Large intestine (tissue), 3 donors: ENCODE data around the gene ERVK3-1. TPM values are rescaled to one million over a fixed set of nuclear protein-coding genes. Genes with fewer than 3 reads are reported as not detected.
A peak's percentile ranks its signal among the peaks of the same experiment; 100 is the strongest.

ENCODE experiments used
- DNase-seq, 2 donors: peaks; one replicate each; pipeline versions ENCODE4 v3.0.0 to v3.0.0-alpha.2; 2013
- H3K27ac ChIP-seq: one replicate; pipeline ENCODE4 v1.5.1; 2013; ENCODE audit warnings: low read length
- H3K27me3 ChIP-seq: 2 replicates; pipeline ENCODE4 v1.6.1; 2013; ENCODE audit warnings: low read length; ENCODE audit not compliant: control insufficient read depth, insufficient read depth
- H3K36me3 ChIP-seq: 2 replicates; pipeline ENCODE4 v1.6.1; 2013; ENCODE audit warnings: low read length; ENCODE audit not compliant: control insufficient read depth, insufficient read depth
- H3K4me1 ChIP-seq: one replicate; pipeline ENCODE4 v1.6.1; 2013; ENCODE audit warnings: low read length; ENCODE audit not compliant: control insufficient read depth, insufficient read depth
- H3K4me3 ChIP-seq: one replicate; pipeline ENCODE4 v1.5.1; 2013; ENCODE audit warnings: low read length
- H3K9me3 ChIP-seq: one replicate; pipeline ENCODE4 v1.6.1; 2013; ENCODE audit warnings: mild to moderate bottlenecking, low read depth, low read length, moderate library complexity; ENCODE audit not compliant: control insufficient read depth
- WGBS: methylation state at CpG from one replicate; pipeline ENCODE4 v1.1.5; 2013; ENCODE audit warnings: low lambda C conversion rate; ENCODE audit not compliant: insufficient coverage; 5-methylcytosine and 5-hydroxymethylcytosine counted together
- polyA plus RNA-seq: library from polyadenylated mRNA; unstranded; fragments of 120-200 nt; gene quantifications from one replicate; pipeline ENCODE4 v1.2.1, GENCODE V29; 2013

Gene ERVK3-1
- polyA plus RNA-seq, 1 donor = 59.3 TPM

GRCh38 chr19:58361900-58362271 lies 56.7 kb downstream of the ERVK3-1 start:
- no CpG with 5 or more reads among the region's 28 CpGs for WGBS
- peaks cover 3% of the 10 kb centered on the region for H3K4me1 ChIP-seq
- DNase-seq = no peak
- H3K27ac ChIP-seq = peak overlapping the region; percentile 99
- H3K4me3 ChIP-seq = peak overlapping the region; percentile 91
- H3K36me3 ChIP-seq = no peaks in the 10 kb centered on the region
- peaks cover 10% of the 10 kb centered on the region for H3K27me3 ChIP-seq
- H3K9me3 ChIP-seq = peaks cover 5% of the 10 kb centered on the region

GRCh38 chr19:58362272-58362994 lies 57.3 kb downstream of the ERVK3-1 start, which contains the start of gene ZNF497:
ZNF497 (minus strand) TSS chr19:58362751; CDS start chr19:58357635, 5,116 bp downstream.
- Histone ChIP-seq H3K9me3 (peaks cover 2% of the 10 kb centered on the region), H3K4me1 (peaks cover 3% of the 10 kb centered on the region), H3K36me3 (no peaks in the 10 kb centered on the region), H3K27me3 (peaks cover 4% of the 10 kb centered on the region), H3K4me3 (peak within 1 kb of the TSS; percentile 91), H3K27ac (peak within 1 kb of the TSS; percentile 99)
- WGBS = no CpG with 5 or more reads among the region's 74 CpGs
- peak; percentile 97 to 99 for DNase-seq

GRCh38 chr19:58364146-58364545 lies 59.0 kb downstream of the ERVK3-1 start:
- Histone ChIP-seq H3K27me3 (peaks cover 8% of the 10 kb centered on the region), H3K9me3 (peaks cover 14% of the 10 kb centered on the region), H3K27ac (no peak overlapping the region), H3K4me3 (no peak overlapping the region), H3K36me3 (no peaks in the 10 kb centered on the region), H3K4me1 (peaks cover 3% of the 10 kb centered on the region)
- WGBS = no CpG with 5 or more reads among the region's 5 CpGs
- DNase-seq = no peak

Other genes starting within 250 kb of the ERVK3-1 start
- 8.2 TPM for gene ZNF135, start 246.1 kb upstream of the ERVK3-1 start, polyA plus RNA-seq
- 67.9 TPM for gene ZSCAN18, start 207.1 kb upstream of the ERVK3-1 start, polyA plus RNA-seq
- gene ZNF329, start 154.6 kb upstream of the ERVK3-1 start, polyA plus RNA-seq = 12.2 TPM
- 36.5 TPM for gene ZNF274, start 122.3 kb upstream of the ERVK3-1 start, polyA plus RNA-seq
- gene ZNF544, start 76.5 kb upstream of the ERVK3-1 start, polyA plus RNA-seq = 33.8 TPM
- gene ZNF8, start 26.4 kb upstream of the ERVK3-1 start, polyA plus RNA-seq = 5.1 TPM
- gene ZSCAN22, start 21.6 kb downstream of the ERVK3-1 start, polyA plus RNA-seq = 3.2 TPM
- gene A1BG, start 48.1 kb downstream of the ERVK3-1 start, polyA plus RNA-seq = 1.8 TPM
- 2.1 TPM for gene ZNF497, start 57.4 kb downstream of the ERVK3-1 start, polyA plus RNA-seq
- 4.3 TPM for gene ZNF837, start 75.7 kb downstream of the ERVK3-1 start, polyA plus RNA-seq
- gene RPS5, start 81.9 kb downstream of the ERVK3-1 start, polyA plus RNA-seq = 1,486 TPM
- gene RNF225, start 90.3 kb downstream of the ERVK3-1 start, polyA plus RNA-seq = not detected
- gene ZNF584, start 103.3 kb downstream of the ERVK3-1 start, polyA plus RNA-seq = 7.1 TPM
- 8.0 TPM for gene ZNF132, start 134.8 kb downstream of the ERVK3-1 start, polyA plus RNA-seq
- 5.2 TPM for gene ZNF324B, start 146.2 kb downstream of the ERVK3-1 start, polyA plus RNA-seq
- 6.0 TPM for gene ZNF324, start 161.7 kb downstream of the ERVK3-1 start, polyA plus RNA-seq
- 10.3 TPM for gene ZNF446, start 171.0 kb downstream of the ERVK3-1 start, polyA plus RNA-seq
- gene SLC27A5, start 206.6 kb downstream of the ERVK3-1 start, polyA plus RNA-seq = 8.5 TPM
- gene ZBTB45, start 214.4 kb downstream of the ERVK3-1 start, polyA plus RNA-seq = 11.1 TPM
- 345 TPM for gene TRIM28, start 238.7 kb downstream of the ERVK3-1 start, polyA plus RNA-seq
- 120 TPM for gene CHMP2A, start 249.7 kb downstream of the ERVK3-1 start, polyA plus RNA-seq